Neural cell (in vitro differentiated cells): ENCODE data around the gene CCIN. TPM values are rescaled to one million over a fixed set of nuclear protein-coding genes. Genes with fewer than 3 reads are reported as not detected.

ENCODE experiments used
- H2AFZ ChIP-seq: fragments of 200-600, 300-800 bp; sonication (generic), shearing (Covaris generic); 2 replicates; pipeline ENCODE4 v1.6.0; 2014; ENCODE audit warnings: low read depth, mild to moderate bottlenecking, antibody characterized with exemption, low read length, moderate library complexity
- H3F3A ChIP-seq: fragments of 200-600 bp; shearing (Covaris generic); 2 replicates; pipeline ENCODE4 v1.6.1; 2016; ENCODE audit warnings: mild to moderate bottlenecking, moderate library complexity, mixed read lengths, antibody characterized with exemption, low read length; ENCODE audit not compliant: insufficient read depth, poor library complexity, severe bottlenecking
- H3K27ac ChIP-seq: fragments of 200-600, 300-800 bp; sonication (generic), shearing (Covaris generic); 2 replicates; pipeline ENCODE4 v1.5.1; 2014; ENCODE audit warnings: mild to moderate bottlenecking, low read length, moderate library complexity
- H3K27me3 ChIP-seq: fragments of 300-800, 200-600 bp; sonication (generic), shearing (Covaris generic); 2 replicates; pipeline ENCODE4 v1.6.0; 2014; ENCODE audit warnings: mild to moderate bottlenecking, low read depth, low read length, moderate library complexity; ENCODE audit not compliant: insufficient read depth
- H3K36me3 ChIP-seq: fragments of 300-800, 200-600 bp; sonication (generic), shearing (Covaris generic); 2 replicates; pipeline ENCODE4 v1.5.1; 2014; ENCODE audit warnings: mild to moderate bottlenecking, antibody characterized with exemption, low read length, moderate library complexity; ENCODE audit not compliant: insufficient read depth
- H3K4me2 ChIP-seq: fragments of 300-800, 200-600 bp; sonication (generic), shearing (Covaris generic); 2 replicates; pipeline ENCODE4 v1.6.0; 2014; ENCODE audit warnings: mild to moderate bottlenecking, low read length
- H3K4me3 ChIP-seq: fragments of 300-800, 200-600 bp; sonication (generic), shearing (Covaris generic); 2 replicates; pipeline ENCODE4 v1.5.1; 2014; ENCODE audit warnings: mild to moderate bottlenecking, low read length, moderate library complexity
- H3K79me2 ChIP-seq: fragments of 200-600 bp; shearing (Covaris generic); replicated peaks from 2 replicates; pipeline ENCODE4 v1.6.0; 2014; ENCODE audit warnings: mild to moderate bottlenecking, low read length, moderate library complexity; ENCODE audit not compliant: insufficient read depth
- H3K9ac ChIP-seq: fragments of 300-800, 200-600 bp; sonication (generic), shearing (Covaris generic); 2 replicates; pipeline ENCODE4 v1.6.1; 2016; ENCODE audit warnings: mild to moderate bottlenecking, low read length, mixed read lengths
- H3K9me2 ChIP-seq: fragments of 200-600 bp; shearing (Covaris generic); 2 replicates; pipeline ENCODE4 v1.6.1; 2016; ENCODE audit warnings: mild to moderate bottlenecking, low read length, mixed read lengths; ENCODE audit not compliant: insufficient read depth
- H3K9me3 ChIP-seq: fragments of 200-600, 300-800 bp; sonication (generic), shearing (Covaris generic); 2 replicates; pipeline ENCODE4 v1.6.1; 2016; ENCODE audit warnings: mild to moderate bottlenecking, mixed run types, low read length, moderate library complexity, mixed read lengths
- H4K20me1 ChIP-seq: fragments of 200-600 bp; shearing (Covaris generic); 2 replicates; pipeline ENCODE4 v1.6.1; 2016; ENCODE audit warnings: mild to moderate bottlenecking, mixed run types; ENCODE audit not compliant: insufficient read depth
- EP300 ChIP-seq: fragments of 450-650 bp; conservative IDR thresholded peaks from 2 replicates; pipeline ENCODE4 v1.6.1; 2014; ENCODE audit warnings: antibody characterized with exemption, mild to moderate bottlenecking, moderate library complexity; ENCODE audit not compliant: poor library complexity, severe bottlenecking
- EZH2 ChIP-seq: fragments of 200-600, 300-800 bp; shearing (Covaris generic), sonication (generic); IDR thresholded peaks from 2 replicates; pipeline ENCODE4 v1.6.1; 2014; ENCODE audit warnings: antibody characterized with exemption, low read length, borderline replicate concordance, mild to moderate bottlenecking; ENCODE audit not compliant: insufficient read depth, poor library complexity, severe bottlenecking
- MXI1 ChIP-seq: fragments of 450-650 bp; conservative IDR thresholded peaks from 2 replicates; pipeline ENCODE4 v1.6.1; 2014; ENCODE audit warnings: antibody characterized with exemption, mild to moderate bottlenecking; ENCODE audit not compliant: poor library complexity, severe bottlenecking
- POLR2AphosphoS5 ChIP-seq: IDR thresholded peaks from 2 replicates; pipeline ENCODE4 v1.6.1; 2012
- RAD21 ChIP-seq: fragments of 450-650 bp; conservative IDR thresholded peaks from 2 replicates; pipeline ENCODE4 v1.6.1; 2014; ENCODE audit warnings: antibody characterized with exemption, mild to moderate bottlenecking, moderate library complexity
- SMC3 ChIP-seq: fragments of 450-650 bp; conservative IDR thresholded peaks from 2 replicates; pipeline ENCODE4 v1.6.1; 2014; ENCODE audit warnings: antibody characterized with exemption, mild to moderate bottlenecking, moderate library complexity; ENCODE audit not compliant: poor library complexity
- TAF1 ChIP-seq: IDR thresholded peaks from 2 replicates; pipeline ENCODE4 v1.6.1; 2012; ENCODE audit warnings: low read depth
- polyA plus RNA-seq: library from polyadenylated mRNA; depleted of rRNA; stranded (reverse); fragments of >200 nt; gene quantifications from 2 replicates; pipeline ENCODE4 v1.2.3, GENCODE V29; 2014
- TF ChIP-seq, protein P1 (sequence below): fragments of 450-650 bp; IDR thresholded peaks from 2 replicates; pipeline ENCODE4 v1.5.1; 2014; ENCODE audit warnings: antibody characterized with exemption, mild to moderate bottlenecking, moderate library complexity; ENCODE audit not compliant: poor library complexity, severe bottlenecking
- TF ChIP-seq, protein P2 (sequence below): IDR thresholded peaks from 2 replicates; pipeline ENCODE4 v1.6.1; 2012; ENCODE audit warnings: borderline replicate concordance

Gene CCIN
- polyA plus RNA-seq, 1 donor from 2014 or later, result not detected

GRCh38 chr9:36136894-36137391 is 32.2 kb upstream of the CCIN start:
- H3K79me2 ChIP-seq, result no peaks in the 10 kb centered on the region
- H3K36me3 ChIP-seq, result no peaks in the 10 kb centered on the region
- H2AFZ ChIP-seq, result no peak overlapping the region
- H3K27ac ChIP-seq, result no peak overlapping the region
- no peaks in the 10 kb centered on the region for H3K9me3 ChIP-seq
- H3K9me2 ChIP-seq, result no peaks in the 10 kb centered on the region
- H3K4me2 ChIP-seq, result peak overlapping the region; percentile 31
- TF ChIP-seq EZH2, result no peak
- TF ChIP-seq TAF1, result no peak
- TF ChIP-seq, protein P1, sequence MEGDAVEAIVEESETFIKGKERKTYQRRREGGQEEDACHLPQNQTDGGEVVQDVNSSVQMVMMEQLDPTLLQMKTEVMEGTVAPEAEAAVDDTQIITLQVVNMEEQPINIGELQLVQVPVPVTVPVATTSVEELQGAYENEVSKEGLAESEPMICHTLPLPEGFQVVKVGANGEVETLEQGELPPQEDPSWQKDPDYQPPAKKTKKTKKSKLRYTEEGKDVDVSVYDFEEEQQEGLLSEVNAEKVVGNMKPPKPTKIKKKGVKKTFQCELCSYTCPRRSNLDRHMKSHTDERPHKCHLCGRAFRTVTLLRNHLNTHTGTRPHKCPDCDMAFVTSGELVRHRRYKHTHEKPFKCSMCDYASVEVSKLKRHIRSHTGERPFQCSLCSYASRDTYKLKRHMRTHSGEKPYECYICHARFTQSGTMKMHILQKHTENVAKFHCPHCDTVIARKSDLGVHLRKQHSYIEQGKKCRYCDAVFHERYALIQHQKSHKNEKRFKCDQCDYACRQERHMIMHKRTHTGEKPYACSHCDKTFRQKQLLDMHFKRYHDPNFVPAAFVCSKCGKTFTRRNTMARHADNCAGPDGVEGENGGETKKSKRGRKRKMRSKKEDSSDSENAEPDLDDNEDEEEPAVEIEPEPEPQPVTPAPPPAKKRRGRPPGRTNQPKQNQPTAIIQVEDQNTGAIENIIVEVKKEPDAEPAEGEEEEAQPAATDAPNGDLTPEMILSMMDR, result no peak
- no peak for TF ChIP-seq RAD21
- no peak for TF ChIP-seq POLR2AphosphoS5
- no peak for TF ChIP-seq SMC3
- no peak for TF ChIP-seq EP300
- TF ChIP-seq, protein P2, sequence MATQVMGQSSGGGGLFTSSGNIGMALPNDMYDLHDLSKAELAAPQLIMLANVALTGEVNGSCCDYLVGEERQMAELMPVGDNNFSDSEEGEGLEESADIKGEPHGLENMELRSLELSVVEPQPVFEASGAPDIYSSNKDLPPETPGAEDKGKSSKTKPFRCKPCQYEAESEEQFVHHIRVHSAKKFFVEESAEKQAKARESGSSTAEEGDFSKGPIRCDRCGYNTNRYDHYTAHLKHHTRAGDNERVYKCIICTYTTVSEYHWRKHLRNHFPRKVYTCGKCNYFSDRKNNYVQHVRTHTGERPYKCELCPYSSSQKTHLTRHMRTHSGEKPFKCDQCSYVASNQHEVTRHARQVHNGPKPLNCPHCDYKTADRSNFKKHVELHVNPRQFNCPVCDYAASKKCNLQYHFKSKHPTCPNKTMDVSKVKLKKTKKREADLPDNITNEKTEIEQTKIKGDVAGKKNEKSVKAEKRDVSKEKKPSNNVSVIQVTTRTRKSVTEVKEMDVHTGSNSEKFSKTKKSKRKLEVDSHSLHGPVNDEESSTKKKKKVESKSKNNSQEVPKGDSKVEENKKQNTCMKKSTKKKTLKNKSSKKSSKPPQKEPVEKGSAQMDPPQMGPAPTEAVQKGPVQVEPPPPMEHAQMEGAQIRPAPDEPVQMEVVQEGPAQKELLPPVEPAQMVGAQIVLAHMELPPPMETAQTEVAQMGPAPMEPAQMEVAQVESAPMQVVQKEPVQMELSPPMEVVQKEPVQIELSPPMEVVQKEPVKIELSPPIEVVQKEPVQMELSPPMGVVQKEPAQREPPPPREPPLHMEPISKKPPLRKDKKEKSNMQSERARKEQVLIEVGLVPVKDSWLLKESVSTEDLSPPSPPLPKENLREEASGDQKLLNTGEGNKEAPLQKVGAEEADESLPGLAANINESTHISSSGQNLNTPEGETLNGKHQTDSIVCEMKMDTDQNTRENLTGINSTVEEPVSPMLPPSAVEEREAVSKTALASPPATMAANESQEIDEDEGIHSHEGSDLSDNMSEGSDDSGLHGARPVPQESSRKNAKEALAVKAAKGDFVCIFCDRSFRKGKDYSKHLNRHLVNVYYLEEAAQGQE, result no peak
- no peak for TF ChIP-seq MXI1
- no peaks in the 10 kb centered on the region for H4K20me1 ChIP-seq
- H3K27me3 ChIP-seq, result peaks cover 33% of the 10 kb centered on the region
- H3K4me3 ChIP-seq, result peak overlapping the region; percentile 73
- no peaks in the 10 kb centered on the region for H3F3A ChIP-seq
- peak overlapping the region; percentile 69 for H3K9ac ChIP-seq

DNA sequence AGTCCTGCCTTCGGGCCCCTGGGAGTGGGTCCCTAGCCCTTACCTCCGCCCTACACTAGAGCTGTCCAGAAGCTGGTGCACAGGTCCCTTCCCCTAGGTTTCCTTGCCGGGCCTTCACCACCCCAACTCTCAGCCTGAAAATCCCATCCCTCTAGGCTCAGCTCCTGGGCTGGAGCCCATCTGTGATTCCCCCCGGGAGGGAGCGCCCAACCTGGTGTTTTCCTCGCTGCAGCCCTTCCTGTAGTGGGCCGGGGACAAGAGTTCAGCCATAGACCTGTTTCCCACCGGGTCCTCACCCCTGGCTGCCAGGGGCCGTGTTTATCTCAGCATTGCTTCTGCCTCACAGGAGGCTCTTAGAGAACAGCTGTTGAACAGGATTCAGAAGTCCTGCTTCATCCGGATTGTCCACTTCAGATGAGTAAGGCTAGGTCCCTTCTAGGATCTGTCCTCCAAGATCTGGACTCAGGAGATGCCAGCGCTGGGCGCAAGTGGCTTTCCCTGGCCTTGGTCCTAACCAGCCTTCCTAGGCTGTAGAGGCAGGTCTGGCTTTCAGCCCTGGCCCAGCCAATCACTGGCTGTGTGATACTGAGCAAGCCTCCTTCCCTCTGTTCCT is 31.7 kb upstream of the CCIN start:
- Histone ChIP-seq H3K27ac (no peak overlapping the region), H3K9me3 (no peaks in the 10 kb centered on the region), H3K4me3 (peak overlapping the region; percentile 73), H2AFZ (no peak overlapping the region), H3K4me2 (peak overlapping the region; percentile 31), H3K79me2 (no peaks in the 10 kb centered on the region), H3K27me3 (peaks cover 33% of the 10 kb centered on the region), H3K9ac (peak overlapping the region; percentile 69), H3K36me3 (no peaks in the 10 kb centered on the region), H4K20me1 (no peaks in the 10 kb centered on the region), H3K9me2 (no peaks in the 10 kb centered on the region), H3F3A (no peaks in the 10 kb centered on the region)
- TF ChIP-seq MXI1, result no peak
- no peak for TF ChIP-seq EP300
- TF ChIP-seq, protein P2, result no peak
- no peak for TF ChIP-seq EZH2
- no peak for TF ChIP-seq RAD21
- no peak for TF ChIP-seq POLR2AphosphoS5
- no peak for TF ChIP-seq SMC3
- TF ChIP-seq, protein P1, result no peak
